SK-N-MC (cell line): ENCODE results near the gene NUBP2.

ENCODE experiments used
- EZH2 ChIP-seq: fragments of 200-600 bp; sonication (generic); IDR thresholded peaks from one replicate; pipeline ENCODE4 v1.6.1; 2017; ENCODE audit warnings: antibody characterized with exemption
- POLR2AphosphoS5 ChIP-seq: IDR thresholded peaks from 2 replicates; pipeline ENCODE4 v1.6.1; 2012; ENCODE audit warnings: mild to moderate bottlenecking, low read depth, low read length, borderline replicate concordance

- TF ChIP-seq POLR2AphosphoS5 (no peak), EZH2 (no peak)
Measured at GRCh38 chr16:1768767-1769401, 13.9 kb upstream of the NUBP2 start.
